Adrenal gland (tissue), 12 donors: ENCODE measurements around the gene CASP1. TPM values are rescaled to one million over a fixed set of nuclear protein-coding genes. Genes with fewer than 3 reads are reported as not detected.

Experiments
- DNase-seq, 7 donors: peaks; one replicate each; pipeline ENCODE4 v3.0.0-alpha.2; 2019 to 2020
- H3K27ac ChIP-seq, 5 donors: fragments of 200-600 bp; sonication (generic) in 4 of 5; 1 replicate in 3 of 5; 2 replicates in 2 of 5; pipeline versions ENCODE4 v1.5.1 to v1.8.0; 2016 to 2020; ENCODE audit warnings: mild to moderate bottlenecking in 1 of 5
- H3K27me3 ChIP-seq: fragments of 200-600 bp; 2 replicates; pipeline ENCODE4 v1.8.0; 2021
- H3K36me3 ChIP-seq, 2 donors: fragments of 200-600 bp; replicated peaks in 1 of 2; 1 replicate in 1 of 2; 2 replicates in 1 of 2; pipeline versions ENCODE4 v1.5.1 to v1.8.0; 2018 to 2022
- H3K4me1 ChIP-seq, 2 donors: fragments of 200-600 bp; replicated peaks in 1 of 2; 1 replicate in 1 of 2; 2 replicates in 1 of 2; pipeline versions ENCODE4 v1.5.1 to v1.8.0; 2018 to 2021
- H3K4me3 ChIP-seq, 4 donors: fragments of 200-600 bp; sonication (generic) in 3 of 4; one replicate each; pipeline ENCODE4 v1.5.1; 2016 to 2018
- H3K9me3 ChIP-seq, 3 donors: fragments of 200-600 bp; sonication (generic) in 1 of 3; replicated peaks in 1 of 3; 1 replicate in 2 of 3; 2 replicates in 1 of 3; pipeline versions ENCODE4 v1.5.1 to v1.8.0; 2016 to 2021
- POLR2A ChIP-seq, 2 donors: fragments of 450-650 bp; IDR thresholded peaks; one replicate each; pipeline ENCODE4 v1.6.1; 2017; ENCODE audit warnings: antibody characterized with exemption in 2 of 2, mild to moderate bottlenecking in 2 of 2, moderate library complexity in 1 of 2
- WGBS, 4 donors: extraction: QIAGEN DNeasy Blood & Tissue Kit in 2 of 4; methylation state at CpG; one replicate each; pipeline versions ENCODE4 v1.1.5 to v1.1.7; 2013 to 2017; 5-methylcytosine and 5-hydroxymethylcytosine counted together
- intact Hi-C, 2 donors: fragments of 100-400 bp; cut with DNase I; formaldehyde crosslinking; loops; one replicate each; pipeline versions ENCODE4 v1.14.1 to v1.15.0; 2022 to 2023
- polyA plus RNA-seq, 3 donors: library from polyadenylated mRNA; stranded (reverse); fragments of 200-250 nt in 2 of 3; fragments of 350-450 nt in 1 of 3; fragmentation: Illumina TruSeq in 1 of 3; extraction: RNeasy Lipid Tissue Mini Kit (QIAGEN cat#74804) in 1 of 3; gene quantifications; one replicate each; pipeline ENCODE4 v1.2.3, GENCODE V29; 2013 to 2014
- total RNA-seq, 9 donors: library from RNA; depleted of rRNA in 4 of 9; stranded (reverse); fragments of >200 nt in 4 of 9; fragments of 120-200 nt in 1 of 9; fragmentation: NEBNext Ultra II Directional in 1 of 9; extraction: Animal tissue kit (Norgen Biotek cat#: 25700) in 1 of 9; gene quantifications; one replicate each; pipeline versions ENCODE4 v1.1.0 to v1.2.4, GENCODE V29; 2013 to 2023
- TF ChIP-seq, protein P1 (sequence below), 6 experiments: fragments of 450-650 bp in 4 of 6; fragments of 200-600 bp in 2 of 6; sonication (generic) in 1 of 6; IDR thresholded peaks; 1 replicate in 5 of 6; 2 replicates in 1 of 6; pipeline versions ENCODE4 v1.5.1 to v1.8.0; 2016 to 2021; ENCODE audit warnings: antibody characterized with exemption in 6 of 6, mild to moderate bottlenecking in 2 of 6, moderate library complexity in 1 of 6
- donor health status: healthy with polysubstance abuse.
- donor health status: Bipolar disorder and iron deficiency.
- donor health status: DM: yes; HTN: yes; CAD: no.
- donor health status: DM: no; HTN: no; CAD: no.
- donor health status: DM: no; HTN: no; CAD: no.
- donor health status: DM: yes; HTN: yes; CAD: no.

CASP1 gene
- total and polyA plus RNA-seq, 12 donors = 6.1 to 31.4 (median 16.7) TPM

DNA sequence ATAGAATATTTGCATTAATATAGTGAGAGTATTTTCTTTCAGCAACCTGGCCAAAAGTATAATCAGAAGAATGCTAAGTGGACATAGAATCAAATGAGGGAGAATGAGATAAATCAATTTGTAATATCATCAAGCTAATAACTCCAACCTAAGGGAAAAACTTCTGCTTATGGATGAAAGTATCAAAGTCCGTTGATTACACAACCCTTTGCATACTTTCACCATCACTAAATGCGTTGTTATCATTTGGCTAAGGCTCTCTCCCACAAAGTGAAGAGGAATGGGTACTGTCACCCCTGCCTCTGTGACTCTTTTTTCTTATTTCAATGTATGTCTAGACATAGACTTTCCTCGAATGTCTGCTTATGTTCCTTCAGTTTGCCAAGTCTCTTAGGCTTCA is 50.1 kb downstream of the CASP1 start:
- WGBS, 4 donors = 57 to 79% (median 75%) methylated on average over 3 of the region's 3 CpGs

DNA sequence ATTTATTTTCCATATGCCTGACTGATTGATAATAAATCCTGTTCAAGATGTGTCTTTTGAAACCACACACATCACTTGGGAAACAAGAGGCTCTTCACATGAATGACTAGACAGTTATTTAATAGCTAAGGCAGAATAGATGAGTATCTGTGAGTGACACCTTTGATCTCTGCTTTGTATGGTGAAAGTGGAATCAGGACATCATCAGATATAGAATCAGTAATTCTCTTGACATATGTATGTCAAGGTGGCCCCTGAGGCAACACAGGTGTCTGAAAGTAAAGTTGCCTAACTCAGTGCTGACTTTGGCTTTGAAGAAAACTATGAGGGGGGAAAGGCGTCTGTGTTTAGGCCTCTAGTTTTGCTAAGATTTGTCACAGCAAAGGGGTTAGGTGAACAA is 55.1 kb downstream of the CASP1 start:
- WGBS, 4 donors = 50 to 92% (median 81%) methylated on average over 1 of the region's 1 CpG
- intact Hi-C loops = no loop called here
- no peak for DNase-seq

More for the DNA sequence above, 50.1 kb downstream of the CASP1 start:
- DNase-seq = no peak
- Histone ChIP-seq H3K4me3 (no peak overlapping the region), H3K36me3 (no peaks in the 10 kb centered on the region), H3K4me1 (no peaks in the 10 kb centered on the region), H3K9me3 (no peaks in the 10 kb centered on the region), H3K27me3 (no peaks in the 10 kb centered on the region), H3K27ac (no peak overlapping the region)
- TF ChIP-seq, protein P1, sequence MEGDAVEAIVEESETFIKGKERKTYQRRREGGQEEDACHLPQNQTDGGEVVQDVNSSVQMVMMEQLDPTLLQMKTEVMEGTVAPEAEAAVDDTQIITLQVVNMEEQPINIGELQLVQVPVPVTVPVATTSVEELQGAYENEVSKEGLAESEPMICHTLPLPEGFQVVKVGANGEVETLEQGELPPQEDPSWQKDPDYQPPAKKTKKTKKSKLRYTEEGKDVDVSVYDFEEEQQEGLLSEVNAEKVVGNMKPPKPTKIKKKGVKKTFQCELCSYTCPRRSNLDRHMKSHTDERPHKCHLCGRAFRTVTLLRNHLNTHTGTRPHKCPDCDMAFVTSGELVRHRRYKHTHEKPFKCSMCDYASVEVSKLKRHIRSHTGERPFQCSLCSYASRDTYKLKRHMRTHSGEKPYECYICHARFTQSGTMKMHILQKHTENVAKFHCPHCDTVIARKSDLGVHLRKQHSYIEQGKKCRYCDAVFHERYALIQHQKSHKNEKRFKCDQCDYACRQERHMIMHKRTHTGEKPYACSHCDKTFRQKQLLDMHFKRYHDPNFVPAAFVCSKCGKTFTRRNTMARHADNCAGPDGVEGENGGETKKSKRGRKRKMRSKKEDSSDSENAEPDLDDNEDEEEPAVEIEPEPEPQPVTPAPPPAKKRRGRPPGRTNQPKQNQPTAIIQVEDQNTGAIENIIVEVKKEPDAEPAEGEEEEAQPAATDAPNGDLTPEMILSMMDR (IDR thresholded peaks at IDR 0.05) = no peak
- no peak for TF ChIP-seq POLR2A (IDR thresholded peaks at IDR 0.05)
- intact Hi-C loops = no loop called here

More for the DNA sequence above, 55.1 kb downstream of the CASP1 start:
- H3K4me3 ChIP-seq = no peak overlapping the region
- H3K4me1 ChIP-seq = no peaks in the 10 kb centered on the region
- no peaks in the 10 kb centered on the region for H3K9me3 ChIP-seq
- no peak overlapping the region for H3K27ac ChIP-seq
- TF ChIP-seq, protein P1 (IDR thresholded peaks at IDR 0.05) = no peak
- no peak for TF ChIP-seq POLR2A (IDR thresholded peaks at IDR 0.05)
- no peaks in the 10 kb centered on the region for H3K27me3 ChIP-seq
- H3K36me3 ChIP-seq = no peaks in the 10 kb centered on the region

Other genes starting within 250 kb of the CASP1 start
- 1 to 10 TPM in 3 of 9 donors, under 1 TPM in 2, not detected in 4; 0.17 to 2.8 (median 1.1) TPM for gene CASP12, start 136.7 kb downstream of the CASP1 start, total RNA-seq
- under 1 TPM; 0.29 to 0.64 (median 0.34) TPM for gene CASP12, start 136.7 kb downstream of the CASP1 start, polyA plus RNA-seq
- 10 to 100 TPM; 29.0 to 81.2 (median 52.5) TPM for gene CASP4, start 66.6 kb downstream of the CASP1 start, total RNA-seq
- gene CASP4, start 66.6 kb downstream of the CASP1 start, polyA plus RNA-seq = 10 to 100 TPM; 37.6 to 68.2 (median 47.3) TPM
- 1 to 10 TPM in 1 of 9 donors, under 1 TPM in 3, not detected in 5; 0.41 to 4.2 (median 0.93) TPM for gene CASP5, start 12.0 kb downstream of the CASP1 start, total RNA-seq
- gene CASP5, start 12.0 kb downstream of the CASP1 start, polyA plus RNA-seq = under 1 TPM in 2 of 3 donors, not detected in 1; 0.27 to 0.71 TPM
- gene CARD16, start 10.2 kb upstream of the CASP1 start, total RNA-seq = 10 to 100 TPM in 5 of 9 donors, 1 to 10 TPM in 3, not detected in 1; 3.3 to 23.0 (median 11.7) TPM
- gene CARD16, start 10.2 kb upstream of the CASP1 start, polyA plus RNA-seq = 10 to 100 TPM; 10.6 to 48.6 (median 25.4) TPM
- not detected for gene CARD18, start 104.6 kb upstream of the CASP1 start, total RNA-seq
- not detected for gene CARD18, start 104.6 kb upstream of the CASP1 start, polyA plus RNA-seq